ENCODE results near the gene DUSP15.

Gene DUSP15

DNA sequence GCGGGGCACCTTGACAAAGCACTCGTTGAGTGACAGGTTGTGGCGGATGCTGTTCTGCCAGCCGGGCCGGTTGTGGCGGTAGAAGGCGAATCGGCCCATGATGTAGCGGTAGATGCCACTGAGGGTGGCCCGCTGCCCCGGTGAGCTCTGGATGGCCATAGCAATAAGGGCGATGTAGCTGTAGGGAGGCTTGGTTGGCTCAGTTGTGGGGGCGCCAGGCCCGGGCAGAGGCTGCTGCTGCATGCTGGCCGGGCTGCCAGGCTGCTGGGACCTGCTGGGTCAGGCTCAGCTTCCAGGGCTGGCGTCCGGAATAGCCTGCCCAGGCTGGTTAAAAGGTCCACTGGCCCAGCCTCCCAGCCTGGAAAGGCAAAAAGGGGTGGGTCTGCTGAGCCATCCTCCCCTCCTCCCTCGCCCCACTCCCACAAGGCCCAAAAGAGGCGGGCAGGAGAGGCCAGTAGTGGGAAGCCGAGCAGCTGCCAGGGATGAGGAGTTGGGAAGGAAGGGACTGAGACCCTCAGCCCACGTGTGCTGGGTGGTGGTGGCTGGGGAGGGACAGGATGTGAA, 24.9 kb downstream of the DUSP15 start, which contains the start of gene FOXS1:
FOXS1 (minus strand) TSS at position 305 of the 564 bp plus-strand sequence; CDS start at position 243, 62 bp downstream.
- Histone ChIP-seq H3K9ac (no peak within 1 kb of the TSS), H3K27me3 (ENCODE audit: insufficient read depth, low read depth) (peaks cover 54% of the 10 kb centered on the region), H3K4me3 (IDR thresholded peaks at IDR 0.05; ENCODE audit: insufficient read depth, low read depth, low read length) (no peak within 1 kb of the TSS), H3K79me2 (ENCODE audit: insufficient read depth, low read depth) (no peaks in the 10 kb centered on the region), H3K4me2 (peak within 1 kb of the TSS; percentile 29; the same call in 1 of the 2 replicates), H4K20me1 (ENCODE audit: insufficient read depth) (no peaks in the 10 kb centered on the region), H3K27ac (no peak within 1 kb of the TSS), H3K4me1 (ENCODE audit: low read depth, poor library complexity, severe bottlenecking) (peaks cover 20% of the 10 kb centered on the region), H2AFZ (ENCODE audit: low read depth) (no peak within 1 kb of the TSS), H3K36me3 (ENCODE audit: insufficient read depth) (no peaks in the 10 kb centered on the region)
- no peak for TF ChIP-seq CTCF (conservative IDR thresholded peaks at IDR 0.05; ENCODE audit: low read depth, low read length)

GRCh38 chr20:31844737-31845299, 25.5 kb downstream of the DUSP15 start:
- Histone ChIP-seq H3K27ac (no peak overlapping the region), H3K4me3 (IDR thresholded peaks at IDR 0.05; ENCODE audit: insufficient read depth, low read depth, low read length) (no peak overlapping the region), H3K9ac (no peak overlapping the region), H4K20me1 (ENCODE audit: insufficient read depth) (no peaks in the 10 kb centered on the region), H3K4me2 (no peak overlapping the region), H3K27me3 (ENCODE audit: insufficient read depth, low read depth) (peaks cover 52% of the 10 kb centered on the region), H3K4me1 (ENCODE audit: low read depth, poor library complexity, severe bottlenecking) (peaks cover 20% of the 10 kb centered on the region), H2AFZ (ENCODE audit: low read depth) (no peak overlapping the region), H3K79me2 (ENCODE audit: insufficient read depth, low read depth) (no peaks in the 10 kb centered on the region), H3K36me3 (ENCODE audit: insufficient read depth) (no peaks in the 10 kb centered on the region)
- no peak for TF ChIP-seq CTCF (conservative IDR thresholded peaks at IDR 0.05; ENCODE audit: low read depth, low read length)

GRCh38 chr20:31843881-31844280, 26.4 kb downstream of the DUSP15 start:
- Histone ChIP-seq H2AFZ (ENCODE audit: low read depth) (no peak overlapping the region), H3K36me3 (ENCODE audit: insufficient read depth) (no peaks in the 10 kb centered on the region), H3K4me1 (ENCODE audit: low read depth, poor library complexity, severe bottlenecking) (peaks cover 20% of the 10 kb centered on the region), H3K4me3 (IDR thresholded peaks at IDR 0.05; ENCODE audit: insufficient read depth, low read depth, low read length) (no peak overlapping the region), H4K20me1 (ENCODE audit: insufficient read depth) (no peaks in the 10 kb centered on the region), H3K27ac (no peak overlapping the region), H3K27me3 (ENCODE audit: insufficient read depth, low read depth) (peaks cover 46% of the 10 kb centered on the region), H3K79me2 (ENCODE audit: insufficient read depth, low read depth) (no peaks in the 10 kb centered on the region), H3K4me2 (no peak overlapping the region), H3K9ac (no peak overlapping the region)
- TF ChIP-seq CTCF (conservative IDR thresholded peaks at IDR 0.05; ENCODE audit: low read depth, low read length): no peak

- Histone ChIP-seq H3K27ac (no peak overlapping the region), H3K9ac (no peak overlapping the region)
These were observed 27.0 kb downstream of the DUSP15 start for GRCh38 chr20:31843288-31843687.

More at GRCh38 chr20:31843288-31843687, 27.0 kb downstream of the DUSP15 start:
- no peaks in the 10 kb centered on the region for H4K20me1 ChIP-seq (ENCODE audit: insufficient read depth)
- no peaks in the 10 kb centered on the region for H3K36me3 ChIP-seq (ENCODE audit: insufficient read depth)
- H3K79me2 ChIP-seq (ENCODE audit: insufficient read depth, low read depth): no peaks in the 10 kb centered on the region
- no peak overlapping the region for H3K4me3 ChIP-seq (IDR thresholded peaks at IDR 0.05; ENCODE audit: insufficient read depth, low read depth, low read length)
- no peak overlapping the region for H2AFZ ChIP-seq (ENCODE audit: low read depth)
- TF ChIP-seq CTCF (conservative IDR thresholded peaks at IDR 0.05; ENCODE audit: low read depth, low read length): no peak
- no peak overlapping the region for H3K4me2 ChIP-seq
- H3K4me1 ChIP-seq (ENCODE audit: low read depth, poor library complexity, severe bottlenecking): peaks cover 20% of the 10 kb centered on the region
- peaks cover 40% of the 10 kb centered on the region for H3K27me3 ChIP-seq (ENCODE audit: insufficient read depth, low read depth)
